Measurements from ENCODE around the gene GDF7. TPM values are rescaled to one million over a fixed set of nuclear protein-coding genes. Genes with fewer than 3 reads are reported as not detected.

The GDF7 gene
- total RNA-seq, 4 donors from 2014 or later = under 0.01 to 0.42 (median 0.13) TPM

DNA sequence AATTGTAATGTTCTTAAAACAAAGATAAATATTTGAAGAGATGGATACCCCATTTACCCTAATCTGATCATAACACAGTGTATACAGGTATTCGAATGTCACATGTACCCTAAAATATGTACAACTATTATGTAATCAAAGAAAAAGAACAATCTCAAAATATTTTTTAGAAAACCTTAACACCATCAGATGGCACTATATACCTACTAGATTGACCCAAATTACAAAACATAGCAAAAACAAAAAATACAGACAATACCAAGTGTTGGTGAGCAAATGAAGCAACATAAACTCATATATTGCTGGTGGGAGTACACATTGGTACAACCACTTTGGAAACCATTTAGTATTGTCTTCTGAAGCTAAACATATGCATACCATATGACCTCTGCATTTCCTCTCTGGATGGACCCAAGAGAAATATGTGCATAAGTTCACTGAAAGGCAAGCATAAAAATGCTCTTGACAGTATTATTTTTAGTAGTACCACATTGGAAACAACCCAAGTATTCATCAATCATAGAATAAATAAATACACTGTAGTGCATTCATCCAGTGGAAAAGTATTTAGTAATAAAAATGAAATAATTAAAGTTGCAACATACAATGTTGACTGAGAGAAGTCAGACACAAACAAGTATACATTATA lies 55.8 kb downstream of the GDF7 start:
- intact Hi-C loops (cut with DNase I) = no loop called here
- TF ChIP-seq, protein P1, sequence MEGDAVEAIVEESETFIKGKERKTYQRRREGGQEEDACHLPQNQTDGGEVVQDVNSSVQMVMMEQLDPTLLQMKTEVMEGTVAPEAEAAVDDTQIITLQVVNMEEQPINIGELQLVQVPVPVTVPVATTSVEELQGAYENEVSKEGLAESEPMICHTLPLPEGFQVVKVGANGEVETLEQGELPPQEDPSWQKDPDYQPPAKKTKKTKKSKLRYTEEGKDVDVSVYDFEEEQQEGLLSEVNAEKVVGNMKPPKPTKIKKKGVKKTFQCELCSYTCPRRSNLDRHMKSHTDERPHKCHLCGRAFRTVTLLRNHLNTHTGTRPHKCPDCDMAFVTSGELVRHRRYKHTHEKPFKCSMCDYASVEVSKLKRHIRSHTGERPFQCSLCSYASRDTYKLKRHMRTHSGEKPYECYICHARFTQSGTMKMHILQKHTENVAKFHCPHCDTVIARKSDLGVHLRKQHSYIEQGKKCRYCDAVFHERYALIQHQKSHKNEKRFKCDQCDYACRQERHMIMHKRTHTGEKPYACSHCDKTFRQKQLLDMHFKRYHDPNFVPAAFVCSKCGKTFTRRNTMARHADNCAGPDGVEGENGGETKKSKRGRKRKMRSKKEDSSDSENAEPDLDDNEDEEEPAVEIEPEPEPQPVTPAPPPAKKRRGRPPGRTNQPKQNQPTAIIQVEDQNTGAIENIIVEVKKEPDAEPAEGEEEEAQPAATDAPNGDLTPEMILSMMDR (IDR thresholded peaks at IDR 0.05) = no peak
- TF ChIP-seq POLR2A (IDR thresholded peaks at IDR 0.05) = no peak
- H3K9me3 ChIP-seq = no peaks in the 10 kb centered on the region
- no peak overlapping the region for H3K27ac ChIP-seq
- H3K36me3 ChIP-seq = no peaks in the 10 kb centered on the region
- no peaks in the 10 kb centered on the region for H3K4me1 ChIP-seq
- no peak for DNase-seq
- no peak overlapping the region for H3K4me3 ChIP-seq (replicated peaks in 1 of 3)
- 92 to 93% methylated on average over 1 of the region's 1 CpG for WGBS, 2 donors
- no peaks in the 10 kb centered on the region for H3K27me3 ChIP-seq

DNA sequence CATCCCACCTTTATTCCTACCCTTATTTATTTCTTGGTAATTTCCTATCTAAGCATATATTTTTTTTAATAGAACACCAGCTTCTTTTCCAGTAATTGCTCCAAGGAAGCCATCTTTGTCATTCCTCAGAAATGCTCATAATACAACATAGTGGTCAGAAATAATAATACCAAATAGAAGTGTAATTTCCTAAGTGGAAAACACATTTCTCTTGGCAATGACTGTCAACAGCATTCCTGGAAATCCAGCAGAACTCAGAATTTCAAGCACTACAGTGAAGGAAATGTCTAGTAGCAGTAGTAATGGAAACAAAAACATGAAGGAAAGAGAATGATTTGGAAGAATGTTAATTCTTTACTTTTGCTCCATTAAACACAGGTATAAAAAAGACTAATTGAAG lies 56.6 kb downstream of the GDF7 start:
- no peaks in the 10 kb centered on the region for H3K9me3 ChIP-seq
- H3K4me3 ChIP-seq (replicated peaks in 1 of 3) = no peak overlapping the region
- no peaks in the 10 kb centered on the region for H3K27me3 ChIP-seq
- no peak overlapping the region for H3K27ac ChIP-seq
- H3K36me3 ChIP-seq = no peaks in the 10 kb centered on the region
- H3K4me1 ChIP-seq = no peaks in the 10 kb centered on the region
- intact Hi-C loops (cut with DNase I) = no loop called here
- no peak for TF ChIP-seq POLR2A (IDR thresholded peaks at IDR 0.05)
- TF ChIP-seq, protein P1 (IDR thresholded peaks at IDR 0.05) = no peak
- no peak for DNase-seq

DNA sequence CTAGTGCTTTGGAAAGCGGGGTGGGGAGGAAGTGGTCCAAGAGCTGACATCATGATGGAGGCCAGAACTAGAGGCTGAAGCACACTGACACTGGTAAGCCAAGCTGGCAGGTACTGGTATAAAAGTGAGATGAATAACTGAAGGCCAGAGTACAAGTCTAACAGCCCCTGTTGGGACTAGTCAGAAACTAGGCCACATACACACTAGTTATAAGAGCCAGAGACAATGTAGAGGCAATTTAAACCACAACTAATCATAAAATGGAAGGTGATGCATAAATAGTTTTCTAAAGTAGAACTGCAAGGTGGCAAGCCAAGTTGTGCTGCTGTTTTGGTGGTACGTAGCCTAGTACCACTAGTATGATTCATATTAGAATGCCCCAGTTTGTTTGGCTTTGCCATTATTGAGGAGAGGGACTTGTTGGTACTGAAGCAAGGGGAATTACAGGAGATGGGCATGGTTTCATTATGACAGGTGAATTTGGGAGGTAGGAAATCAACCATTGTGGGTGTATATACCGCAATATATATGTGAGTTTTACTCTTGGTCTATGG lies 57.6 kb downstream of the GDF7 start:
- TF ChIP-seq POLR2A (IDR thresholded peaks at IDR 0.05) = no peak
- TF ChIP-seq, protein P1 (IDR thresholded peaks at IDR 0.05) = no peak
- H3K27ac ChIP-seq = no peak overlapping the region
- H3K9me3 ChIP-seq = no peaks in the 10 kb centered on the region
- intact Hi-C loops (cut with DNase I) = no loop called here
- 96 to 97% methylated on average over 3 of the region's 3 CpGs for WGBS, 2 donors
- no peaks in the 10 kb centered on the region for H3K4me1 ChIP-seq
- no peak for DNase-seq
- H3K27me3 ChIP-seq = no peaks in the 10 kb centered on the region
- H3K4me3 ChIP-seq (replicated peaks in 1 of 3) = no peak overlapping the region
- H3K36me3 ChIP-seq = no peaks in the 10 kb centered on the region

DNA sequence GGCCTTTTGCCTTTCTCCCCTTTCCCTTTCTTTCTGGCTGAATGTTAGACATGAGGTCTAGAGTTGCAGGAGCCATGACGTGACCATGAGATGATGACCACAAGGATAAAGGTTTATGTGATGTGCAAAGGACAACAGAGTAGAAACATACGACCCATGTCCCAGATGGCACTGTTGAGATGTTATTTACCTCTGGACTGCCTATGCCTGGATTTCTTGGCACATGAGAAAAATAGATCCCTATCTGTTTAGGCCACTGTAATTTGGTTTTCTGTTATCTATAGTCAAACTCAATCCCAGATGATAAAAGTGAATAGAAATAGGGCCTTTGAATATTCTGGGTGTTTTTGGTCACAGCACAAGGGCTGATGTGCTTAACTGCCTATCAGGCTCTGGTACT lies 58.8 kb downstream of the GDF7 start:
- H3K9me3 ChIP-seq = no peaks in the 10 kb centered on the region
- DNase-seq = no peak
- WGBS, 2 donors = 96 to 98% methylated on average over 2 of the region's 2 CpGs
- H3K36me3 ChIP-seq = no peaks in the 10 kb centered on the region
- intact Hi-C loops (cut with DNase I) = no loop called here
- TF ChIP-seq, protein P1 (IDR thresholded peaks at IDR 0.05) = no peak
- TF ChIP-seq POLR2A (IDR thresholded peaks at IDR 0.05) = no peak
- H3K27ac ChIP-seq = no peak overlapping the region
- no peak overlapping the region for H3K4me3 ChIP-seq (replicated peaks in 1 of 3)
- H3K27me3 ChIP-seq = no peaks in the 10 kb centered on the region
- H3K4me1 ChIP-seq = no peaks in the 10 kb centered on the region

DNA sequence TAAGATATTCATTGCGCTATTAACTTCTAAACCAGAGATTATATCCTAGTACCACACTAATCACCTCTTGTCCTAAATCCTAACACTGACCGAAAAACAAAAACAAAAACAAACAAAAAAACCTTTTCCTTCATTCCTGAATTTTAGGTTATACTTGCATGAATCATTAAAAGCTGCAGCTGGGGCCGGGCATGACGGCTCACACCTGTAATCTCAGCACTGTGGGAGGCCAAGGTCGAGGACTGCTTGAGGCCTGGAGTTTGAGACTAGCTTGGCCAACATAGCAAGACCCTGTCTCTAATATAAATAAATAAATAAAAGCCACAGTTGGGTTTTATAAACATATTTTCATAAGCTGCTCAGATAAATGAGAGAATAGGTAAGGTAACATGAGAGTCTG lies 60.0 kb downstream of the GDF7 start:
- Histone ChIP-seq H3K4me3 (replicated peaks in 1 of 3) (no peak overlapping the region), H3K36me3 (no peaks in the 10 kb centered on the region), H3K9me3 (no peaks in the 10 kb centered on the region), H3K27me3 (no peaks in the 10 kb centered on the region), H3K4me1 (no peaks in the 10 kb centered on the region), H3K27ac (no peak overlapping the region)
- intact Hi-C loops (cut with DNase I) = no loop called here
- TF ChIP-seq, protein P1 (IDR thresholded peaks at IDR 0.05) = no peak
- TF ChIP-seq POLR2A (IDR thresholded peaks at IDR 0.05) = no peak
- no peak for DNase-seq
- 95 to 96% methylated on average over 5 of the region's 5 CpGs for WGBS, 2 donors

All from thyroid gland (tissue), 4 donors.